Stimulated activated CD4-positive, alpha-beta T cell treated with anti-CD3 and anti-CD28 coated beads, Interleukin-15, amount 100 ng/mL, for 48 hours (primary cell): ENCODE data around the gene PDE9A.

ENCODE experiments used
- DNase-seq, 2 donors: peaks; one replicate each; pipeline ENCODE4 v3.0.0-alpha.2; 2020; ENCODE audit warnings: low read depth in 2 of 2

Gene PDE9A

GRCh38 chr21:42657676-42658319 lies 4.4 kb downstream of the PDE9A start:
- DNase-seq: no peak

DNA sequence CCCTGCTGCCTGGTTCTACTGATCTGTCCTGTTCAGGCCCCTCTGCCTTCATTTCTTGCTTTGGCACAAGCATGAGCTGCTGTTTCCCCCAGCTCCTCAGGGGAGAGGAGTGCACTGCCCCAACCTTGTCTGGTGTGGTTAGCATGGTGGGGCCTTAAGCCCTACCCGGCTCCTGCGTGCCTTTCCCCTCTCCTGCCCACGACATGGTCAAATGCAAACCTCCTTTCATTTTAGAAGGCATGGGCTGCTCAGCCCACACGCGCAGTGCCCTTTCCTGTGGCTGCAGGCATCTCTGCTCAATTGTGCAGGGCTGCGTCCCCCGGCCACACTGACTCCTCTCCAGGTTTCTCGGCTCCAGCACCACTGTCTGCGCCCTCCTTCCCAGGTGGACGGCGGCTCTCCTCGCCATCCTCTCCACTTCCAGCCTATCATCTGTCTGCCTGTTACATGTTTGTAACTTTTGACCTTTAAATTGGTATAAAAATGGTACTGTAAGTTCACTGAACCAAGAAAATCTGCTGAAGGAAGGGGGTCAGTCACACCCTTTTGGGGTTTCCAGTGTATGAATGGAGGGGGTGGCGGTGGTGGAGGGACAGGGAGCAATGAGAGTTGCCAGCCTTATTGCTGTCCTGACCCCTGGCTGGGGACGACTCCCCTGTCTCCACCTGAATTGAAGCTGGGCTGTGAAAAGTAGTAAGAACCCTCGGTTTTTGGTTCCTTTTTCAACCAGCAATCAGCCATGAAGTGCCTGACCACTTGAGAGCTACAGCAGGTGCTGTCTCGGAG lies 5.1 kb downstream of the PDE9A start:
- no peak for DNase-seq

DNA sequence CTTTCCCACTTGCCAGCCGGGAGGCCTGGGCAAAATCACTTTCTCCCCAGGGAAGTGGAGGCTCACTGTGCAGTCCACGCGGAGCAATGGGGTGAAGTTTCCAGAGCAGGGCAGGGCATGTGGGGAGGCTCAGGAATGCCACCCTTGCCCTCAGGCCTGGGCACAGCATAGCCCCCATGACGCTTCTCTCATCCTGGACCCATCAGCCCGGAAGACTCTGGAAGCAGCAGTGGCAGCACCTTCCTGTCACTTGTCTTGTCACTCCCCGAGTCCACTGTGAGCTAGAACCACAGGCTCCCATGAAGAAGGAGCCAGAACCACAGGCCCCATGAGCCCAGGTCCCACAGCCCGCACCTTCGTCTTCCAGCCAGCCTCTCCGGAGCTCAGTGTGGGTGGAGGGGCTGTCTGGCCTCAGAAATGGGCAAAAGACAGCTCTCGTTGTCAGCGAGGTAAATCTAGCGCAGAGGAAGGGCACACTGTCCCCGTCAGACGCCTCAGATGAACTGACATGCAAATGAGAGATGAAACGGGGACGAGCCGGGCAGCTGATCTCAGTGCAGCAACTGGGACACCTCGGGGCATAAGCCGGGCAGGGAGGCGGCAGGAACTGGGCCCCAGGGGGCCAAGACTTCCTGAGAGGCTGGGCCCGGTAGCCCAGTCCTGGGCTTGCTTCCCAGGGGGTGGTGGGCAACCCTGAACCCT lies 6.1 kb downstream of the PDE9A start:
- DNase-seq: no peak

GRCh38 chr21:42660118-42660470 lies 6.7 kb downstream of the PDE9A start:
- DNase-seq: no peak

DNA sequence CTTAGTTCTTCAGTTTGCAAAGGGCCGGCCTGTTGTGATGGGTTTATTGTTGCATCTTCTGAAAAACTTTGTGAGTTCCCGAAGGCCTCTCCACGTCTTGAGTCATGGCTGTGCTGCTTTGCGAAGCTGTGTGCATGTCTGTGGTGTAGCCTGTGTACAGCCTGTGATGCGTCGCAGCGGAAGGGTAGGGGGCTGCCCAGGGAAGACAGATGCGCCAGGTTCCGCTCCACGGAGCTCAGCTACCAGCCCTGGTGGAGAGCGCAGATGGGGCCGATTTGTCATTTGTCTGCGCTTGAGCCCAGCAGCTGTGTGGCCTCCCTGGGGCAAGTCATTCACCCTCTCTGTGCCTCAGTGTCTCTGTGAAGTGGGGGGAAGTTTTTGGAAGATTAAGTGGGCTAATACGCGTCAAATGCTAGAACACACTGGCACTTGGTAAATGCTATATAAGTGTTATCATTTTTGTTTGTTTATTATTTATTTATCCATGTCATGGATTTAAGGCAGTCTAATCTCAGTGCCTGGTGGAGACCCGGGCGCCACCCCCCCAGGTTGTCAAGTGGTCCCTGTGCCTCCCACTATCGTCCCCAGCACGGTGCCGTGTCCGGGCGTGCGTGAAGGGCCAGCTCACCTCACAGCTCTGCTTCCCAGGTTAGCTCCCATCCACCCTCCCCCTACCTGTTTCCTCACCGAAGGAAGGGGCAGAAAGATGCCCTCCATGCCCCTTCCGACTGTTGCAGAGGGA lies 8.4 kb downstream of the PDE9A start:
- DNase-seq: no peak

DNA sequence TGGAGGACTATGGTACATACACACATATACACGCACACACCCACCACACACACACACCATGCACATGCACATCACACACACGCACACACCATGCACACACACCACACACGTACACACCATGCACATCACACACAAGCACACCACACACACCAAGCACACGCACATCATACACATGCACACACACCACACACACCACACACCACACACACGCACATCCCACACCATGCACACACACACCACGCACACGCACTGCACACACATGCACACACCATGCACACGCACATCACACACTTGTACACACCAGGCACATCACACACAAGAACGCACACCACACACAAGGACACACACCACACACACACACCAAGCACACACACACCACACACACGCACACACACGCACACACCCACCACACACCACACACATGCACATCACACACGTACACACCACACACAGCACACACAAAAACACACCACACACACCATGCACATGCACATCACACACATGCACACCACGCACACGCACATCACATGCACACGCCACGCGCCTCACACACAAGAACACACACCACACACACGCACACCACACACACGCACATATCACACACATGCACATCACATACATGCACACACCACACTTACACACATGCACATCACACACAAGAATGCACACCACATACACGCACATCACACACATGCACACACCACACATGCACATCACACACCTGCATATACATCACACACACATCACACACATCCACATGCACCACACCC lies 9.2 kb downstream of the PDE9A start:
- no peak for DNase-seq

- no peak for DNase-seq
Measured at GRCh38 chr21:42663200-42663750, 9.9 kb downstream of the PDE9A start.

DNA sequence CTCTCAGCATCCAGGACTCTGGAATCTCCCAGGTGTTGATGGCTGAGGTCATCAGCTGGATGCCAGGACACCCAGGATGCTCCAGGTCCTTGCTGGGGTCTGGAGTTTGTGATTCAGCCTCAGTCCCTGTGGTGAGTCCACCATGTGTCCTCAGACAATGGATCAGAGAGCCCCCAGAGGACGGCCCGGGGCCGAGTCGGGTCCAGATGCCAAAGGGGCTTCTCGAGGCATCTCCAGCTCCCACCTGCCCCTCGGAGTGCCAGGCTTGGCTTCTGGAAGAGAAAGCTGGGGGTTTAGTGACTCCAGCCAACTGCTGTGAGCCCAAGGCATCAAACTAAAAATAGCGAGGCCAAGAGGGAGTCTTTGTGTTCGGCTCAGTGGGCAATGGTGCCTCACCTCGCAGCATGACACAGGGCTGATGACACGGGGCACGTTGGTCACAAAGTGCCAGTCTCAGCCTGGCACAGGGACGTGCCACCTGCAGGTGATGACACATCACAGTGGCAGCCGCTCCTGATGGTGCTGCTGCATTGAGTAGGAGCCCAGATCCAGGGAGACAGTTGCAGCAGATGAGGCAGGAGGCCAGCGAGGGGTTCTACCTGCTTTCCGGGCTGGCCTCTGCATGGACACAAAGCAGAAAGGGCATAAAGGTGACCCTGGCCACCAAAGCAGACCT lies 10.6 kb downstream of the PDE9A start:
- DNase-seq: no peak

GRCh38 chr21:42664614-42665013 lies 11.2 kb downstream of the PDE9A start:
- no peak for DNase-seq

- DNase-seq: no peak
Measured at GRCh38 chr21:42665026-42665425, 11.6 kb downstream of the PDE9A start.

DNA sequence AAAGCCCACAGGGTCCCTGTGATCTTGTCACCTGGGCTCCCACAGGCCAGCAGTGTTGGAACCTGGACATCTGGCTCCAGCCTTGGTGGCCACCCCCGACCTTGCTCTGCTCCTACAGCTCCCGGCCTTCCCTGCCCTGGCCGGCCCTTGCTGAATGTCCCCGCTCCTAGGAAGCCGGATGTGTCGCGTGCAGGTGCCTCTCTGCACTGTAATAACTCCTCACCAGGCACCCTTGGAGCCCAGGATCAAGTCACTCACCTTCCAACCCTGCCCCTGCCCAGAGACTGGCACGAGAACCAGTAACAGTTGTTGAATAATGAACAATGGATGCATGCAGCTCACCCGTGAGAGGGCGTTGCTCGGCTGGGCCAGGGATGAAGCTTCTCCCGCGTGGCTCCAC lies 12.1 kb downstream of the PDE9A start:
- no peak for DNase-seq

DNA sequence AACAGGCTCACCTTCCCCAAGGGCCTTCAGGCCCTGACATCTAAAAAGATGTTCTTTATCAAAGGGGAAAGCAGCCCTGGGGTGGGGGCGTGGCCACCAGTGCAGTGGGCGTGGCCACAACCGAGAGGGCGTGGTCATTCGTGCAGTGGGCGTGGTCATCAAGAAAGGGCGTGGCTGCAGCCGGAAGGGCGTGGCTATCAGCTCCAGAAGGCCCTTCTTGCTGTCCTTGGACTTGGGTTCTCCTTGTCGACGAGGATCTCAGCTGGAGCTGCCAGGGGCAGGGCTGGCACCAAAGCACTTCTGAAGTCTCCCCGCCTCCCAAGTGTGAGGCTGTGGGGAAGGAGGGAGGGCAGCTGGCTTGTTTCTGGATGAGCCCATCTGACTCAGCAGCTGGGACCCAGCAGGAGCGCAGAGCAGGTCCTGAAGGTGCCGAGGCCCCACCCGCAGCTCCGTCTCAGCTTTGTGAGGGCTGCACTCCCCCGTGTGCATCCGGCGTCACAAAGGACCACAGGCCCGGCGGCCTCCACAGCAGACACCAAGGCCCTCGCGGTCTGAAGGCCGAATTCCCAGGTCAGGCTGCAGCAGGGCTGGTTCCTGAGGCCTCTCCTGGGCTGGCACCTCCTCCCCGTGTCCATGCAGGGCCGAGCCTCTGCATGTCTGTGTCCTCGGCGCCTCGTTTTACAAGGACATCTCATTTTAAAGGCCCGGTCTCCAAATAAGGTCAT lies 12.8 kb downstream of the PDE9A start:
- peak in 1 of 2 donors; percentile 25 for DNase-seq

GRCh38 chr21:42666925-42667324 lies 13.5 kb downstream of the PDE9A start:
- no peak for DNase-seq

GRCh38 chr21:42668298-42668992 lies 15.0 kb downstream of the PDE9A start:
- no peak for DNase-seq

DNA sequence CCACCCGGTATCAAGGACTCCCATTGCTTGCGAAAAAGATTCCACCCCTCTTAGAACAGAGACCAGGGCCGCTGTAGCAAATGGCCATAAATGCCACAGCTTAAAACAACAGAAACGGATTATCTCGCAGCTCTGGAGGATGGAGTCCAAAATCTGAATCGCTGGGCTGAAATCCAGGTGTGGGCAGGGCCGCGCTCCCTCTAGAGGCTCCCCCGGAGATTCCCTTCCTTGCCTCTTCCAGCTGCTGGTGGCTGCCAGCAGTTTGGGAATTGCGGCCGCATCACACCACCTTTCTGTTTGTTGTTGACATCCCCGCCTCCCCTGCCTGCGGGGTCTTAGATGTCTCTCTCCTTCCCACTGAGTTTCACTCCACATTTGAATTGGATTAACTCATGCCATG lies 15.6 kb downstream of the PDE9A start:
- DNase-seq: no peak

- no peak for DNase-seq
Measured at GRCh38 chr21:42670058-42670880, 16.8 kb downstream of the PDE9A start.

GRCh38 chr21:42670884-42671283 lies 17.5 kb downstream of the PDE9A start:
- DNase-seq: no peak
